GM19035 (cell line): ENCODE data around the gene ZFPL1.

Source experiments
- ATAC-seq: cut with Tn5 transposase; IDR thresholded peaks from one replicate; pipeline ENCODE4 v1.9.1; 2021; ENCODE audit not compliant: unreplicated experiment

ZFPL1 gene

DNA sequence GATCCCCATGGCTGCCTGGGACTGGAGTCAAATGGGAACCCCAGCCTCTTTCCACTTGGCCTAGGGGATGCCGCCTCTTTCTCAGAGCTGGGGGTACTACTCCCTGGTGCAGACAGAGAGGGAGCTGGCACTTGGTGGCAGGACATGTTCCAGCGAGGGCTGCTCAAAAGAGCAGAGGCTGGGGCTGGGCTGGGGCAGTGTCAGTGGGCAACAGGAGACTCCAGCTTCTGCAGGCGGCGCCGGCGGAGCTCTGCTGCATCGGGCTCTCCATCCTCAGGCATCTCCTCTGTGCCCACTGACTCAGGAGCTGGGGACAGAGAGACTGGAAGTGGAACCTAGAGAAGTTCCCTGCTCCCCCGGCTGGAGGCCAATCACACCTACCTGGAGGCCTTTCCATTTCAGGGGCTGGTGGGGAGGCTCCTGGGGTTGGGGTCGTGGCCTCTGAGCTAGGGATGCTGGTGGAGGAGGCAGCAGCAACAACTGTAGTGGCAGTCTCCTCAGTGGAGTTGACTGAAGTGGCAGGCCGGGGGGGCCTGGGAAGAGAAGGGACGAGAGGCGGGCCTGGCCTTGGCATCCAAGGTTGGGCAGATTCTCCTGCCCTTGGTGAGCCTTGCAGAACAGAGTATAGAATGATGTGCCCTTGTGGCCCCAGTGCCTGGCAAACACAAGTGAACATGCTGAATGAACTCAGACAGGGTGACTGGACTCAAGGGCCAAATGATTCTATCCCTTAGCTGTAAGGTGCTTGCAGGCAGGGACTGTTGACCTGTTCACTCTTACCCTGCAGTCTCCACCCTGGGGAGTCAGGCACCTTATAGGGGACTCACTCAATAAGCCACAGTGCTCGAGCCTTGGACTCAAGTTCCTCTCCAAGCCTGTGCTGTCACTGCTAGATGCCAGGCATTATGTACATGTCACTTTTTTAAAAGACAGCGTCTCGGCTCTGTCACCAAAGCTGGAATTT, 44.4 kb downstream of the ZFPL1 start:
- ATAC-seq = no peak

GRCh38 chr11:65129649-65130441, 45.8 kb downstream of the ZFPL1 start:
- ATAC-seq = no peak

DNA sequence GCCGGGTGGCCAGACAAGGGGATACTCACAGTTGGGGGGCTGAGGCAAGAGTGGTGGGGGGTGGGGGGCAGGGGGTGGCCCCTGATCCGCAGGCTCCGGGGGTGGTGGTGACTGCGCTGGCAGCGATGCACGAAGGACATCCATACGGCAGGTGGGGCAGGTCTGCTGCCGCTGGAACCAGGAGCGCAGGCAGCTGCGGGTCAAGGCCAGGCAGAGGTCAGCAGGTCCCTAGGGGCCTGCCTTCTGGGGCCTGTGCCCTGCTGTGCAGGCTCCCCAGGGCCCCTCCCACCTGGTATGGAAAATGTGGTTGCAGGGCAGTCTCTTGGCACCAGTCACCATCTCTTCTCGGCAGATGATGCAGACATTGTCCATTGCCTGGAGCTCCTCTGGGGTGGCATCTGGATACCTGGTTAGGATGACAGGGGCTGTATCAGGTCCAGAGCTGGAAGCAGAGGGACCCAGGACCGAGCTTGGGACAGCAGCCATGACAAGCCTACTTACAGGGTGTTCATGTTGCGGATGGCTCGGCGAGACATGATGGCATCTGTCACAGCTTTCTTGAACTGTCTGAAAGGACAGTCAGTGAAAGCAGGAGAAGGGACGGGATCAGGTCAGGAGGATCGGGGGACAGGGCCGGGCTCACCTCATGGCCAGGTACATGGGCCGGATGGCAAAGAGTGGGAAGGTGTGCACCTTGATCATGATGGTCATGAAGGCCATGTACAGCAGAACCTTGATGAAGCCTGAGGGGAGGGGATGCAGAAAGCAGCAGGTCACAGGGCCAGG, 46.8 kb downstream of the ZFPL1 start:
- ATAC-seq = no peak

DNA sequence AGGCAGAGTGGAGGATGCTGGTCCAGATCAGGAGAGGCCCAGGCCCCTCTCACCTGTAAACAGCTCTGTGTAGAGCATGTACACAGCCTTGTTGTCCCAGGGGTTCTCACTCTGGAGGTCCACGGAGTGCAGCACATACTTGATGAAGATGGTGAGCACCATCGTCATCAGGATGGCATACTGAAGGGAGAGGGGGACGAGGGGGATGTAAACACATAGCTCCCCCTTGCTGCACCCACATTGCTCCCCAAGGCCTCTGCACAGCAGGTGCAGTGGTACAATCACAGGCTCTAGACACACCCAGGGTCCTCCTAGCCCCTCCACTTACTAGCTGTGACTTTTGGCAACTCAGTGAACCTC, 47.4 kb downstream of the ZFPL1 start:
- ATAC-seq = no peak

DNA sequence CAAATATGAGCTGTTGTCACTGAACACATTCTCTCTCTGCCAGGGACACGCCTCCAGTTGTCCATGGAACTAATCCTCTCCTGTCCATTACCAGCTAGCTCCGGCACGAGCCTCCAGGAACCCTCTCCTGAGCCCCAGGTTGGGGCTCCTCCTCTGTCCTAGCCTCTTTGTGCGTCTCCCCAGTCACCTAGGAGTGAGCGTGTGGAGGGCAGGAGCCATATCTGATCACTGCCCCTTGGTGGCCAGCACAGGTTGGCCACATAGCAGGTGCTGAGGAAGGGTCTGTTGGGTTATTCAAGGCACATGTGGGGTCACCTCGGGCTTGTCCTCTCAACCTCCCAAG, 47.8 kb downstream of the ZFPL1 start:
- ATAC-seq = no peak

- ATAC-seq = no peak
Observed at GRCh38 chr11:65132238-65132987, 48.4 kb downstream of the ZFPL1 start.

GRCh38 chr11:65132988-65133700, 49.1 kb downstream of the ZFPL1 start:
- ATAC-seq = no peak

DNA sequence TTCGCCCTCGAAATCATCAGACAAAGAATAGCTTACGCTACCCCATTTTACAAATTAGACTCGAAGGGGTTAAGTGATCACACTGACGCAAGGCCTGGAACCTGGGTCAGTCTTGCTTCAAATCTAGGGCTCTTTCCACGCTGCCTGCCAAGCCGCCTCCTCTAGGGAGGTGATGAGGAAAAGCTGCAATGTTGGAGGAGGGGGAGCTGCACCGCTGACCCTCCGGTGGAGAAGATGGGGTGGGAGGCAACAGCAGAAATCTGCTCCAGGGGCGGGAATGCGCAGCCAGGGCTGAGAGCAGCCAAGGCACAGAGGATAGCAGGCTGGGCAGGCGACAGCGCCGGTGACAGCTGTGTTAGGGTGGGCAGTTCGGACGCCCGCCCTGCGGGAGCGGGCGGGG, 49.7 kb downstream of the ZFPL1 start:
- ATAC-seq = peak; percentile 1

- ATAC-seq = peak; percentile 64
Observed at GRCh38 chr11:65134240-65134951, 50.4 kb downstream of the ZFPL1 start, which contains the start of gene SYVN1. Gene SYVN1 (minus strand): TSS chr11:65134519. CDS start chr11:65133601, 918 bp downstream.

DNA sequence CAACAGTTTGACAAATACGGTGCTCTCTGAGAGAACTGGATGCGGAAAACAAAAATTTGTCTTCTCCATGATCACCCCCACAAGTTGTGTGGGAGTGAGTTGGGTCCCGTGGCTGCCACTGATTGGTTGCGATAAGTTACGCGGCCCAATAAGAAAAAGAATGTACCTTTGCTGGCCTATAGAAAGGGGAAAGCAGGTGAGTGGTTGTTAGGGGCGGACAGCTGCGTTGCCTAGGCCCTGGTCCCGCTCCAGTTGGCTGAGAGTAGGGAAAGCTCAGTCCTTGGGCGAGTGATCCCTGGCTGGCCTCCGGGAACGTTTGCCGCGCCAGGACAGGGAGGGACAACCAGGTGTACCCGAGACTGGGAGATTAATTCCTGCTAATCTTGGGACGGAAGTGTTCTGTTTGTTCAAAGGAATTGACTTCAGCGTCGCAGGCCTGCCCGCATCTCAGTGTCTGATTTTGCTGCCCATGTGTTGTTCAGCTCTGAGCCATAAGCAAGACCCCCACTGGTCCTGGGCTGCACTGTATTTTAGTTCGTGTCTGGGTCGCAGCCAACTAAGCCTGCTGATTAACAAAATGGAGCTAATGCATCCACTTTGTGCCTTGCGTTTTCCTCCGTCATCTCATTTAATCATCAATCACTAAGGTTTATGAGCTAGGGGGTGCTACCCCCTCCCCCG, 51.1 kb downstream of the ZFPL1 start:
- peak; percentile 74 for ATAC-seq

DNA sequence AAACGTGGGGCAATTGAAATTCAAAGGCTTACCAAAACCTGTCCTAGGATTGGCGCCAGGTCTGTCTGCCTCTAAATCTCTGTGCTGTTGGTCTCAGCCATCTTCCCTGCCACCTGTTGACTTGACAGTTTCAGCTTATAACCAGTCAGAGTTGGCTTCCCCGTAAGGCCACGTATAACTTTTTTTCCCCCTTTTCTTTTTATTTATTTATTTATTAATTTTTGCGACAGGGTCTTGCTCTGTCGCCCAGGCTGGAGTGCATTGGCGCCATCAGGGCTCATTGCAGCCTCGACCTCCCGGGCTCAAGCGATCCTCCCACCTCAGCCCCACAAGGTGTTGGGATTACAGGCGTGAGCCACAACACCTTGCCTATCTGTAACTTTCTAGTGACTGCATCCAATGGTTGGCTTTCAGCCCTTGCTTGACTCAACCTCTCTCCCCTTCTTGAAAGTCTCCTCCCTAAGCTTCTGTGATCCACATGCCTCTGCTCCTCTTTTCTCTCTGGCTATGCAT, 51.7 kb downstream of the ZFPL1 start:
- no peak for ATAC-seq

GRCh38 chr11:65136515-65137096, 52.6 kb downstream of the ZFPL1 start:
- ATAC-seq = no peak
